ENCODE results near the gene MPPED1.

GRCh38 chr22:43399980-43400358, 11.8 kb upstream of the MPPED1 start:
- no peak for TF ChIP-seq CTCF (IDR thresholded peaks at IDR 0.05)
- TF ChIP-seq EP300 (IDR thresholded peaks at IDR 0.05), result no peak

Data from suprapubic skin (tissue), 3 donors.